GM04503 (cell line): Measurements from ENCODE around the gene NLGN4Y.

Experiments used
- DNase-seq: peaks from one replicate; pipeline ENCODE4 v3.0.0-alpha.2; 2012; ENCODE audit warnings: low read depth

The NLGN4Y gene

DNA sequence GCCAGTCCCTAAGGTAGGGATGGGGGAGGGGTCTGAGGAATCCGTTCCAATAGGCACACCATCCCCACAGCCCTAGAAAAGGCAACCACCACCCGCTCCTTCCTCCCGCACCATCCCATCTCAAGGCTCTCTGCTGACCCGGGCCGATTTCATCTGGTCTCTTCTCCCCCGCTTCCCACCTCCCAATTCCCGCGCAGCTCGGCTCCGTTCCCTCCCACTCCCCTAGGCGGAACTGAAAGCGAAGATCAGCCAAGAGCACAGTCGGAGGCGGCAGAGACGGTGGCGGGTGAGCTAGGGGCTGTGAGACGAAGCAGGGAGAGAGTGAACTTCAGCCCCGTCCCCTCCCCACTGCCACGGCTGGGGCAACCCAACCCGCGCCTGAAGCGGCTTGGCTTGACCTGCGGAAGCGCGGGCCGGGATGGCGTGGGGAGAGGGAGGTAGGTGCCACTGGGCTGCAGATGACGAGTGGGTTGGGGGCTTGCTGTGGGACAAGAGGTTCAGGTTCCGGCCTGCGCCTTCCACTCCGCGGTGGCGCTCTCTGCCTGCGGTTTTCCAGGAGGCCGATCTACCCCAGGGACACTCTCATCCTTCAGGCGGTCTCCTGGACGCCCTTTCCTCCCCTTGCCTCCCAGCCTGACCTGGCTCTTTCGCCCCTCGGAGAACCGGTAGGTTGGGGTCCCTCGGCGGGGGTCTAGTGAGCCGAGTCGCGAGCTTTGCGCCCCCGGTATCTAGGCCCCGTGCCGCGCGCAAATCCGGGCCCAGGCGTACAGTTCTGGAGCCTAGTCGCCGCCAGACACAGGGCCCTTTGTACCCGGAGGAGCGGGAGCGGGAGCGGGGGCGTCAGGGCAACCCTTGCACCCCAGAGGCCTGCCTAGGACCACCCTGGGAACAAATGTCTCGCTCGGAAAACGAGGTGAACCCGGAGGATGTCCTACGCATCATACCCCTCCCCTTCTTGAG lies at the start of gene NLGN4Y:
TSS of gene NLGN4Y (plus strand) at position 258 of the 960 bp plus-strand sequence. CDS start 97,591 bp downstream, outside the sequence.
- DNase-seq, result no peak

- no peak for DNase-seq
These were observed 38.4 kb upstream of the NLGN4Y start for GRCh38 chrY:14485935-14486334.

DNA sequence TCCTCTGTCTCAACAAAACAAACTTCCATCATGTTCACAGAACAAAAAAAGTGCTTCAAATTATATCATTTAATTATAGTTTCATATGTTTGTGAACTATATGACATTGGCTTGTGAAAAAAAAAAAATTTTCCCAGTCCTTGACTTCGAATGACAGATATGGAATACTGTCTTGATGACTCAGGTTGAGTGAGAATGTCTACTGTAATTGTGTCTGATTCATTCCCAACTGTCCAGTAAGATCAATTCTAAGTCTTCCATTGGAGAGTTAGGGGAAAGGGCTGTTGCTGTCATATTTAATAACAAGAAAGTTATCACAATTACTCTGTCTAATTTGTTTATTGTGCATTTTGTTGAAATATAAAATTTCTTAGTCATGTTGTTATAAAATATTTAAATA lies 34.1 kb upstream of the NLGN4Y start:
- DNase-seq, result no peak

DNA sequence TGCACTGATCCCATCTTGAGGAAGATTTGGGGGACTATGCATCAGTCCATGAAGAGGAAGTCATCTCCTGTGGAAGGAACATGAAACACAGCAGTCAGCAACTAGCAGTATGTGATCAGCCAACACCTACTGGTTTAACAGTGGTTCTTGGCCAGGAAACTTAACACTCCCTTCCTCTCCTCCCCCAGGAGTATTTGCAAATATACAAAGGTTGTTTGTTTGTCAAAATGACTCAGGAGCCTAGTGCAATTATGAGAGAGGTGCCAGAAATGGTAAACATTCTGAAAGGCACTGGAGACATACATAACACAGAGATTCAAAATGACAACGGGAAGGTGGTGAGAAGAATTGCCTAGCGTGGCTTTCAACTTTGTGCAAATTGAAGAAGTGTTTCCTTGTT lies 26.3 kb upstream of the NLGN4Y start:
- DNase-seq, result no peak

DNA sequence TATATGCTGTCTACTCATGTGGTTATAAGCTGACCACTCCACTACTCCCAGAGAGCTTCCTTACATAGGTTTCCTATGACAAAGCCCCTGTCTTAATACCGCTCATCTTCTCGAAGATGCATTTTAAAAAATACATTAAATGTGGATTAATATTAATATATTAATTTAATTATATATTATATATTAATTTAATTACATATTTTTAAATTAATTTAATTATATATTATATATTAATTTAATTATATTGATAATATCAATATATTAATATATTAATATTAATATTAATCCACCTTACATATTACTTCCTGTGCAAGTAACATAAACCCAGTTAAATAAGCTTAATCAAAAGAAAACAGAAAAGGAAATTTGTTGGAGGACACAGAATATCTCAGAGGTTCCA lies 19.7 kb upstream of the NLGN4Y start:
- no peak for DNase-seq

DNA sequence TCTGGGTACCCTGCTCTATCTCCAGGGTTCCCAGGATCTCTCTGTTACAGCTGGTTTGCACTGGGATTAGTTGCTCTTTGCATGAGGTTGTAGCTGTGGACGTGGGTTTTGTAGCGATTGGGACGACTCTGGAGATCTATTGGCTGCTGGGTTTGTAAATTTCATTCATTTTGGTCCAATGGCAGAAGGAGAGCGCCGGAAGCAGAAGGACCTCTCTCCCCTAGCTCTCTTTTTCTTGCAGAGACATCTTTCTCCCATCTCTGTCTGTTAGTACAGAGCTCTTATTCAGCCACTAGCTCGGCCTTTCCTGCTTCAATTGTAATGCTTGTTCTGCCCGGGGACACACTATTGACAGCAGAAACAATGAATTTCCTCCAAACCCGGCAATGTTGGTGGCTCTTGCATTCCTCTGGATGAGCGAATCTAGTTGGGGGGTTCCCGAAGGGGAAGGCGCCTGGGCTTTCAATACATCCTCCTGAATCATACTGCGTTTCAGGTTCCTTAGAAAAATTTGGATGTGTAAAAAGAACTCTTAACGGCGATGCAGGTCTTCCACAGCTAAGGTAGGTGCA lies 1.9 kb upstream of the NLGN4Y start:
- no peak for DNase-seq

GRCh38 chrY:14523491-14524271 lies 648 bp upstream of the NLGN4Y start:
- DNase-seq, result no peak

DNA sequence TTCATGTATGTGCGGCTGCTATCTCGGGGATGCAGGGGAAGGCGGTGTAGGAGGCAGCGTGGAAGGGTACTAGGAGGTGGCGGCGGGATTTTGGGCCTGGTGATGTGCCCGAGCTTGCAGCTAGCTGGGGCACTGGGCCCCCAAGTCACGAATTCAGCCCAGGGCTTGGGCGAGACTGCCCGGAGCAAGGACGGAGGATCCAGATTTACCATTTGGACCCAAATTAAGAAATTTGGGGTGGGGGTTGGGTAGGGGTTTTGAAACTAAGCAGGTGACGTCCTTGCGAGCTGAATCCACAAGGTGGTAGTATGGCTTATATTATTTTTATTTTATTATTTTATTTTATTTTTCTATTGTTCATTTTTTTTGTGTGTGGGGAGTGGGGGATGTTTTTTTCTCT lies 986 bp downstream of the NLGN4Y start:
- no peak for DNase-seq

- no peak for DNase-seq
These were observed 4.0 kb downstream of the NLGN4Y start for GRCh38 chrY:14528361-14528760.

DNA sequence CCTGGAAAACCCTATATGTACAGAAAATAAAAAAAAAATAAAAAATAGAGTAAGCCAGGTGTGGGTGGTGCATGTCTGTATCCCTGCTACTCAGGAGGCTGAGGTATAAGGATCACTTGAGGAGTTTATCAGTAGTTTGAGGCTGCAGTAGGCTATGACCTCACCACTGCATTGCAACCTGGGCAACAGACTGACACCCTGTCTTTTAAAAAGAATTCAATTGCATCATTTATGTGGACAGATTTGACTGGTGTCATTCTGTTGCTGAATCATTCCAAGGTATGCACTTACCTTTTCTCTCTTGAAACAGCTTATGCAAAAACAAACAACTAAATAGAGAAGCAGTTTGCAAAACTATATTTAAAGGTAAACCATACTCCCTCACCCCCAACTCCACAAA lies 12.4 kb downstream of the NLGN4Y start:
- DNase-seq, result no peak

- DNase-seq, result no peak
These were observed 19.2 kb downstream of the NLGN4Y start for GRCh38 chrY:14543506-14543905.

GRCh38 chrY:14581294-14581693 lies 57.0 kb downstream of the NLGN4Y start:
- DNase-seq, result no peak

GRCh38 chrY:14586725-14587124 lies 62.4 kb downstream of the NLGN4Y start:
- no peak for DNase-seq

DNA sequence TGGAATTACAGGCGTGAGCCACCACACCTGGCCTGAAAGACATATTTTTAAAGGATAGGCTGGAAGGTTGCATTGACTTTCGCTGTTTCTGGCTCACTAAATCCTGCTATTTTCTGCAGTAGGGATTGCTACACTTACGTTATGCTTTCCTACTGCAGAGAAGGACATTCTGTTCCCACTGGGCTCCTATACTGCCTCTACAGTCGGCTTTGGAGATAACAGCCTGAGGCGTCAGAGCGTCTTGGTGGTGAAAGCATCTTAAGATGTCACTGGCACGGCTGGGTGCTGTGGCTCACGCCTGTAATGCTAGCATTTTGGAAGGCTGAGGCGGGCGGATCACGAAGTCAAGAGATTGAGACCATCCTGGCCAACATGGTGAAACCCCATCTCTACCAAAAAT lies 77.0 kb downstream of the NLGN4Y start:
- DNase-seq, result no peak

DNA sequence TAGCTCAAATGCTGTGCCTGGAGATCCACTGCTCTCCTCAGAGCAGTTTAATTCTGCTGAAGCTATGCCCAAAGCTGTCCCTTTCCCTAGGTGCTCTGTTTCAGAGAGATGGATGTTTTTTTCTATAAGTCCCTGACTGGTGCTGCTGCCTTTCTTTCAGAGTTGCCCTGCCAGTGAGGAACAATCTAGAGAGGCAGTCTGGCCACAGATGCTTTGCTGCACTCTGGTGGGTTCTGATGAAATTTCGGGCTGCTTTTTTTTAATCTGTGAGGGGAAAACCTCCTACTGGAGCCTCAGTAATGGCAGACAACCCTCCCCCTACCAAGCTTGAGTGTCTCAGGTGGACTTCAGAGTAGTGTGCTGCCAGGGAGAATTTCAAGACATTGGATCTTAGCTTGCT lies 93.3 kb downstream of the NLGN4Y start:
- DNase-seq, result no peak

GRCh38 chrY:14618513-14618912 lies 94.2 kb downstream of the NLGN4Y start:
- DNase-seq, result no peak

DNA sequence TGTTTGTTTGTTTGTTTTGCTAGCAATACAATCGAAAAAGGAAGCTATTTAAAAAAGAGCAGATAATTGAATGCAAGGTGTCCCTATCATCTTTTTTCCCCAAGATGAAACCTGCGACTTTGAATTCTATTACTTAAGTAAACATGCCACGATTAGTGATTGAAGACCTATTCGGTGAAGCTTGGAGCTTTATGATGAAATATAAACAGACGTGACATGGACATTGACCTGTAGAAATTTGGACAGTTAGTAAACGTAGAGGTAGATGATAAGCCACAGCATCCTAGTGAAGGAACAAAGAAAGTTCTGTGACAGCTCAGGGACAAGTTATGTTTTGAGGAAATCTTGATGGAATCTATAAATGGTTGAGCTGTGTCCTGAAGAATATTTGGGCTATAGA lies 103.9 kb downstream of the NLGN4Y start:
- no peak for DNase-seq

- no peak for DNase-seq
These were observed 107.3 kb downstream of the NLGN4Y start for GRCh38 chrY:14631676-14632075.

DNA sequence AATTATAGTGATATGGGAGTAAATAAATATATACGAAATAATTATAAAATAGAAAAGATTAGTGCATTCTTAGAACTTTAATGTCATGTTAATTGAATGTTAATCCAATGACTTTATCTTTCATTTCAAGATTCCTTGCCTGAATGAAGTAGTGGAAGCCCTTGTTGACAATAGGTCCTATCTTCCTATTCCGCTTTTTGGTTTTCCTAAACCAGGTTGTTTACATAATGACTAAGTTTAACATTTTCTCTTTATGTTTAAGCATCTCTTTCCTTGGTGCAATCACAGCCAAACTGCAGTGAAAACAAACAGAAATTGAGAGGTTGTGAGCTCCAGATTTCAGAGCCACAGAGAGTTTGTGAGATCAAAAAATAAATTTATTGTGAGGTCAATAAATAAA lies 109.4 kb downstream of the NLGN4Y start:
- no peak for DNase-seq

GRCh38 chrY:14634954-14635353 lies 110.6 kb downstream of the NLGN4Y start:
- no peak for DNase-seq

DNA sequence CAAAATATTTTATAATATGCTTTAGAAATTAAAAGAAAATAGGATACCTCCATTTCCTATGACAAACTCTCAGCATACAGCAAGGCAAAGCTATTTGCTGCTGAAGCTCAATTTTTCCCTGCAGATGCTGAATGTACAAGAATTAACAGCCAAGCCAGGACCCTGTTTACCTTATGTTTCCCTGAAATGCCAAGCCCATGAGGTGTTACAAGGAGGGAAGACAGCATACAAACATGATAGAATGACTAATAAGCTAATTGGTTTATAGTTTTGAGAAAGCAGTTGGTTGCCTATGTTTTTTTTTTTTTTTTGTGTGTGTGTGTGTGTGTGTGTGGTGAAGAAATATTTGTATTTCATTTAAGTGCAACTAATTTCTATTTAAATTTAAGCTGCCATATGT lies 113.2 kb downstream of the NLGN4Y start:
- DNase-seq, result no peak

DNA sequence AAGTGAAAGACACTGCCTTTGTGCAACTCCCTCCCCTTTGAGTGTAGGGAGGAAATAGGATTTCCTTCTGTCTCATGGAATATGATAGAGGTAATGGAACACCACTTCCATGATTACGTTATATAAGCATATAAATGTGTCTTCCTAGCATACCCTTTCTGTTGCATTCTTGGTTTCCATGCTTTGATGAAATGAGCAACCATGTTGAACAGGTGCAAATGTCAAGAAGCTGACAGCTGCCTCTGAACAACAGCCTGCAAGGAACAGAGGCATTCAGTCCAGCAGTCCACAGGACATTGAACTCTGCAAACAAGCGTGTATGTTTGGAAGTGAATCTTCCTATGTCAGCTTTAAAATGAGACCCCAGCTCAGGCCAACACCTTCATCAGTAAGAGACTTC lies 117.5 kb downstream of the NLGN4Y start:
- no peak for DNase-seq
